ENCODE data around the gene KDELR3. TPM values are rescaled to one million over a fixed set of nuclear protein-coding genes. Genes with fewer than 3 reads are reported as not detected.

Gene KDELR3
- total RNA-seq, 1 experiment from 2014 or later = 33.1 TPM

DNA sequence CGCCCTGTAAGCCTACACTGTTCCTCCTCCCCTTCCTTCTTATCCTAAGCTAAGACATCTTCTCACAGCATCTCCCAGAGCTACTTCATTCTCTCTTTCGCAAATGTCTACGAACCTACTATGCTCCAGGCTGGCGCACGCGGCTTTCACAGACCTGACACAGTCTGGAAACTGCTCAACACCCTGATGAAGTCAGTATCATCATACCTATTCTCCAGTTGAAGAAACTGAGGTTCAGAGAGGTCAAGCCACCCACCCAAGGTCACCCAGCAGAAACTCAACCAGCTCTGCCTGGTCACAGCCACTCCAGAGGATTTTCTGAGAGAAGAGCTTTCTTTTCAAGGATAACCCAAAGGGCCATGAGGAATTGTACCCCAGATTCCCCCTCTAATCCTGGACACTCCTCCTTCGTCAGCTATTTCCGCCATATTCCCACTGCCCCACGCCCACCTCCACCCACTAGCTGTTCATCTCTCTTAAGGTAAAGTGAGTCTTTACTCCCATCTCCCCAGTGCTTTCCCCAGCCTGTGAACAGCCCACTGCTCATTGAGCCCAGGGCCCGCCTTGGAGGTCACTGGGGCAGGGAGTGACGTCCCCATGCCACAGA is 14.7 kb upstream of the KDELR3 start:
- ATAC-seq (no peak), DNase-seq (ENCODE audit: low read depth, low spot score) (no peak)
- no peak overlapping the region for H3K9ac ChIP-seq (ENCODE audit: low read length)
- TF ChIP-seq EZH2 (IDR thresholded peaks at IDR 0.05) = no peak
- no peak for TF ChIP-seq POLR2AphosphoS5 (IDR thresholded peaks at IDR 0.05; ENCODE audit: low read depth, low read length)
- TF ChIP-seq, protein P1, sequence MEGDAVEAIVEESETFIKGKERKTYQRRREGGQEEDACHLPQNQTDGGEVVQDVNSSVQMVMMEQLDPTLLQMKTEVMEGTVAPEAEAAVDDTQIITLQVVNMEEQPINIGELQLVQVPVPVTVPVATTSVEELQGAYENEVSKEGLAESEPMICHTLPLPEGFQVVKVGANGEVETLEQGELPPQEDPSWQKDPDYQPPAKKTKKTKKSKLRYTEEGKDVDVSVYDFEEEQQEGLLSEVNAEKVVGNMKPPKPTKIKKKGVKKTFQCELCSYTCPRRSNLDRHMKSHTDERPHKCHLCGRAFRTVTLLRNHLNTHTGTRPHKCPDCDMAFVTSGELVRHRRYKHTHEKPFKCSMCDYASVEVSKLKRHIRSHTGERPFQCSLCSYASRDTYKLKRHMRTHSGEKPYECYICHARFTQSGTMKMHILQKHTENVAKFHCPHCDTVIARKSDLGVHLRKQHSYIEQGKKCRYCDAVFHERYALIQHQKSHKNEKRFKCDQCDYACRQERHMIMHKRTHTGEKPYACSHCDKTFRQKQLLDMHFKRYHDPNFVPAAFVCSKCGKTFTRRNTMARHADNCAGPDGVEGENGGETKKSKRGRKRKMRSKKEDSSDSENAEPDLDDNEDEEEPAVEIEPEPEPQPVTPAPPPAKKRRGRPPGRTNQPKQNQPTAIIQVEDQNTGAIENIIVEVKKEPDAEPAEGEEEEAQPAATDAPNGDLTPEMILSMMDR (IDR thresholded peaks at IDR 0.05 in 2 of 3, conservative IDR thresholded peaks at IDR 0.05 in 1 of 3; ENCODE audit: borderline replicate concordance in 1 of 3, insufficient read depth in 1 of 3, low read depth in 2 of 3, low read length in 2 of 3) = no peak
- no peak for TF ChIP-seq SRF (IDR thresholded peaks at IDR 0.05; ENCODE audit: low read depth)
- H4K20me1 ChIP-seq (ENCODE audit: insufficient read depth) = no peaks in the 10 kb centered on the region
- H3K4me2 ChIP-seq (ENCODE audit: low read length) = no peak overlapping the region
- ChIA-PET CTCF (no interaction called here), POLR2A (interaction anchor here (0.6 to 0.7 kb wide), 2 partner anchors 10 to 32 kb away, joined by 3 to 4 read pairs; no protein-coding TSS in a partner anchor), RAD21 (ENCODE audit: low non-redundant PET in 1 of 2, low total read pairs in 2 of 2, uncharacterized antibody in 2 of 2, unreplicated experiment in 2 of 2) (no interaction called here)
- H3K9me2 ChIP-seq (ENCODE audit: insufficient read depth) = no peaks in the 10 kb centered on the region
- no peak overlapping the region for H3K4me3 ChIP-seq (replicated peaks in 1 of 2; ENCODE audit: low read depth in 1 of 2, low read length in 2 of 2)
- peaks cover 14 to 20% of the 10 kb centered on the region in 2 experiments for H3K4me1 ChIP-seq (ENCODE audit: control insufficient read depth in 1 of 2, insufficient read depth in 2 of 2, low read length in 2 of 2)
- intact Hi-C loops (cut with micrococcal nuclease) = no loop called here
- H3K27me3 ChIP-seq (ENCODE audit: insufficient read depth, low read length) = no peaks in the 10 kb centered on the region
- no peaks in the 10 kb centered on the region for H3K36me3 ChIP-seq (ENCODE audit: control insufficient read depth in 1 of 2, insufficient read depth in 2 of 2, low read length in 2 of 2)
- H3K79me2 ChIP-seq (ENCODE audit: insufficient read depth, low read length) = no peaks in the 10 kb centered on the region
- no TSS peak for BruUV-seq (replicated peaks)
- H2AFZ ChIP-seq (ENCODE audit: low read depth, low read length, poor library complexity, severe bottlenecking) = no peak overlapping the region
- H3K9me3 ChIP-seq (ENCODE audit: control insufficient read depth in 1 of 2, insufficient read depth in 1 of 2, low read depth in 1 of 2, low read length in 2 of 2) = no peaks in the 10 kb centered on the region
- no peak overlapping the region for H3K27ac ChIP-seq (ENCODE audit: low read depth, low read length)

DNA sequence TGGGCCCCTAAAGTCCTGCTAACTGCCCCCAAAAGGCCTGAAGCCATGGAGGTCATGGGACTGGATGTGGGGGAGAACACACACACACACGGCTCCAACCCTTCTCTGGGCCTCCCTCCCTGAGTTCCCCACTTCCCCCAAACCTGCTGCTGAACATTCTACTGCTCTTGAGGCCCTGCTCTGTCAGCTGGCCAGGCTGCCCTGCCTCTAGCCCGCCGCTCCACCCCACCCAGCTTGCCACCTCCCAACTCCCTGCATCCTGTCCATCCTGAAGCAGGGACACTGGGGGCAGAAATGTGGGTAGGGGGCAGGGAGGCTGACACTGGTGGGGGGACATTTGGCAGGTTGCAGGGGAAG is 13.9 kb upstream of the KDELR3 start:
- POLR2A ChIA-PET = no interaction called here
- Histone ChIP-seq H2AFZ (ENCODE audit: low read depth, low read length, poor library complexity, severe bottlenecking) (no peak overlapping the region), H3K27ac (ENCODE audit: low read depth, low read length) (no peak overlapping the region), H3K36me3 (ENCODE audit: control insufficient read depth in 1 of 2, insufficient read depth in 2 of 2, low read length in 2 of 2) (no peaks in the 10 kb centered on the region), H3K4me2 (ENCODE audit: low read length) (no peak overlapping the region), H3K9ac (ENCODE audit: low read length) (no peak overlapping the region), H4K20me1 (ENCODE audit: insufficient read depth) (no peaks in the 10 kb centered on the region), H3K9me3 (ENCODE audit: control insufficient read depth in 1 of 2, insufficient read depth in 1 of 2, low read depth in 1 of 2, low read length in 2 of 2) (no peaks in the 10 kb centered on the region), H3K27me3 (ENCODE audit: insufficient read depth, low read length) (no peaks in the 10 kb centered on the region), H3K4me1 (ENCODE audit: control insufficient read depth in 1 of 2, insufficient read depth in 2 of 2, low read length in 2 of 2) (peaks cover 14 to 20% of the 10 kb centered on the region in 2 experiments), H3K9me2 (ENCODE audit: insufficient read depth) (no peaks in the 10 kb centered on the region), H3K4me3 (replicated peaks in 1 of 2; ENCODE audit: low read depth in 1 of 2, low read length in 2 of 2) (no peak overlapping the region), H3K79me2 (ENCODE audit: insufficient read depth, low read length) (no peaks in the 10 kb centered on the region)
- CTCF ChIA-PET = no interaction called here
- RAD21 ChIA-PET (ENCODE audit: low non-redundant PET in 1 of 2, low total read pairs in 2 of 2, uncharacterized antibody in 2 of 2, unreplicated experiment in 2 of 2) = no interaction called here
- intact Hi-C loops (cut with micrococcal nuclease) = no loop called here
- ATAC-seq = no peak
- no peak for DNase-seq (ENCODE audit: low read depth, low spot score)
- no TSS peak for BruUV-seq (replicated peaks)
- TF ChIP-seq EZH2 (IDR thresholded peaks at IDR 0.05) (no peak), CEBPB (IDR thresholded peaks at IDR 0.05; ENCODE audit: low read depth) (no peak), ZBTB33 (IDR thresholded peaks at IDR 0.05; ENCODE audit: extremely low read depth, insufficient replicate concordance, low read length) (no peak), POLR2A (IDR thresholded peaks at IDR 0.05; ENCODE audit: borderline replicate concordance, extremely low read depth, insufficient read depth, insufficient read length) (no peak), TCF7L2 (IDR thresholded peaks at IDR 0.05; ENCODE audit: borderline replicate concordance, extremely low read depth, insufficient read depth, insufficient read length) (no peak), RAD21 (IDR thresholded peaks at IDR 0.05; ENCODE audit: low read depth) (no peak), SRF (IDR thresholded peaks at IDR 0.05; ENCODE audit: low read depth) (no peak), YY1 (IDR thresholded peaks at IDR 0.05; ENCODE audit: extremely low read depth, insufficient replicate concordance, low read depth, low read length) (no peak)
- TF ChIP-seq, protein P2, sequence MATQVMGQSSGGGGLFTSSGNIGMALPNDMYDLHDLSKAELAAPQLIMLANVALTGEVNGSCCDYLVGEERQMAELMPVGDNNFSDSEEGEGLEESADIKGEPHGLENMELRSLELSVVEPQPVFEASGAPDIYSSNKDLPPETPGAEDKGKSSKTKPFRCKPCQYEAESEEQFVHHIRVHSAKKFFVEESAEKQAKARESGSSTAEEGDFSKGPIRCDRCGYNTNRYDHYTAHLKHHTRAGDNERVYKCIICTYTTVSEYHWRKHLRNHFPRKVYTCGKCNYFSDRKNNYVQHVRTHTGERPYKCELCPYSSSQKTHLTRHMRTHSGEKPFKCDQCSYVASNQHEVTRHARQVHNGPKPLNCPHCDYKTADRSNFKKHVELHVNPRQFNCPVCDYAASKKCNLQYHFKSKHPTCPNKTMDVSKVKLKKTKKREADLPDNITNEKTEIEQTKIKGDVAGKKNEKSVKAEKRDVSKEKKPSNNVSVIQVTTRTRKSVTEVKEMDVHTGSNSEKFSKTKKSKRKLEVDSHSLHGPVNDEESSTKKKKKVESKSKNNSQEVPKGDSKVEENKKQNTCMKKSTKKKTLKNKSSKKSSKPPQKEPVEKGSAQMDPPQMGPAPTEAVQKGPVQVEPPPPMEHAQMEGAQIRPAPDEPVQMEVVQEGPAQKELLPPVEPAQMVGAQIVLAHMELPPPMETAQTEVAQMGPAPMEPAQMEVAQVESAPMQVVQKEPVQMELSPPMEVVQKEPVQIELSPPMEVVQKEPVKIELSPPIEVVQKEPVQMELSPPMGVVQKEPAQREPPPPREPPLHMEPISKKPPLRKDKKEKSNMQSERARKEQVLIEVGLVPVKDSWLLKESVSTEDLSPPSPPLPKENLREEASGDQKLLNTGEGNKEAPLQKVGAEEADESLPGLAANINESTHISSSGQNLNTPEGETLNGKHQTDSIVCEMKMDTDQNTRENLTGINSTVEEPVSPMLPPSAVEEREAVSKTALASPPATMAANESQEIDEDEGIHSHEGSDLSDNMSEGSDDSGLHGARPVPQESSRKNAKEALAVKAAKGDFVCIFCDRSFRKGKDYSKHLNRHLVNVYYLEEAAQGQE (IDR thresholded peaks at IDR 0.05; ENCODE audit: low read depth) = no peak

Measured in HCT116 (cell line).